ENCODE data around the gene C1orf21.

The C1orf21 gene

GRCh38 chr1:184559117-184559713, 172.4 kb downstream of the C1orf21 start:
- no peak for DNase-seq

GRCh38 chr1:184562806-184563205, 176.0 kb downstream of the C1orf21 start:
- DNase-seq = no peak

GRCh38 chr1:184563308-184563707, 176.5 kb downstream of the C1orf21 start:
- DNase-seq = peak; percentile 59

- DNase-seq = no peak
These were observed 180.2 kb downstream of the C1orf21 start for GRCh38 chr1:184567009-184567408.

GRCh38 chr1:184567637-184568036, 180.8 kb downstream of the C1orf21 start:
- no peak for DNase-seq

GRCh38 chr1:184568148-184568547, 181.3 kb downstream of the C1orf21 start:
- DNase-seq = no peak

- no peak for DNase-seq
These were observed 182.3 kb downstream of the C1orf21 start for GRCh38 chr1:184569106-184569505.

- no peak for DNase-seq
These were observed 187.8 kb downstream of the C1orf21 start for GRCh38 chr1:184574588-184574987.

GRCh38 chr1:184576822-184577221, 190.0 kb downstream of the C1orf21 start:
- no peak for DNase-seq

- DNase-seq = no peak
These were observed 190.5 kb downstream of the C1orf21 start for GRCh38 chr1:184577319-184577718.

GRCh38 chr1:184582411-184582810, 195.6 kb downstream of the C1orf21 start:
- DNase-seq = no peak

- no peak for DNase-seq
These were observed 197.0 kb downstream of the C1orf21 start for GRCh38 chr1:184583849-184584248.

GRCh38 chr1:184588701-184589100, 201.9 kb downstream of the C1orf21 start:
- no peak for DNase-seq

GRCh38 chr1:184590163-184590750, 203.4 kb downstream of the C1orf21 start:
- no peak for DNase-seq

- no peak for DNase-seq
These were observed 206.8 kb downstream of the C1orf21 start for GRCh38 chr1:184593597-184593996.

- DNase-seq = no peak
These were observed 208.8 kb downstream of the C1orf21 start for GRCh38 chr1:184595596-184595995.

GRCh38 chr1:184596950-184597645, 210.3 kb downstream of the C1orf21 start:
- no peak for DNase-seq

- DNase-seq = no peak
These were observed 211.0 kb downstream of the C1orf21 start for GRCh38 chr1:184597650-184598357.

GRCh38 chr1:184598403-184599193, 211.8 kb downstream of the C1orf21 start:
- no peak for DNase-seq

GRCh38 chr1:184604152-184604900, 217.5 kb downstream of the C1orf21 start:
- DNase-seq = no peak

- no peak for DNase-seq
These were observed 219.1 kb downstream of the C1orf21 start for GRCh38 chr1:184605941-184606340.

GRCh38 chr1:184606786-184607185, 220.0 kb downstream of the C1orf21 start:
- no peak for DNase-seq

Measured in NCI-H1092 treated with DMSO at 0.1 percent for 48 hours (cell line).